Measurements from ENCODE around the gene CCR5. TPM values are rescaled to one million over a fixed set of nuclear protein-coding genes. Genes with fewer than 3 reads are reported as not detected.

Gene CCR5
- total and polyA plus RNA-seq, 2 of the 8 experiments (the other 6 are each of a cell fraction or from before 2014, with no cell fraction given), result not detected

DNA sequence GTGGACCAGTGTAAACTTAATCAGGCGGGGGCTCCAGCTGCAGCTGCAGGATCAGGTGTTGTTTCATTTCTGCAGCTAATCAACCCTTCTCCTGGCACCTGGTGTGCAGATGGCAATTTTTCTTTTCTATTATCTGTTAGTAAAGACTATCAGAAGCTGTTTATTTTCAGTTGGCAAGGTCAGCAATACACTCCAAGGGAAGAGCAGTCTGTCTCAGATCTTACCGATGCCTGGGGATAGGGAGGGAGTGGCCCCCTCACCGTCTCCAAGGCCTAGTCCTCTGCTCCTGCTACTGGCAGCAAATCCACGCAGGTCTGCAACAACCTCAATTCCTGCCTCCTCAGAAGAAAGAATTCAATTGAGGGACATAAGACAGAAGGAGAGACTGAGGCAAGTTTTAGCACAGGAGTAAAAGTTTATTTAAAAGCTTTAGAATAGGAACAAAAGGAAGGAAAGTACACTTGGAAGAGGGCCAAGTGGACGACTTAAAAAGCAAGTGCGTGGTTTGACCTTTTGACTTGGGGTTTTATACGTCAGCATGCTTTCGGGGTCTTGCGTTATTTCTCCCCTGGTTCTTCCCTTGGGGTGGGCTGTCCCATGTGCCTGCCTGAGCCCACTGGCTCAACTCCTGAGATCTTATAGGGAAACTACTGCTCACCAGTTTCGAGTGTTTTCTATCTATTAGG is 45.5 kb downstream of the CCR5 start (continued):
- TF ChIP-seq, protein P1, sequence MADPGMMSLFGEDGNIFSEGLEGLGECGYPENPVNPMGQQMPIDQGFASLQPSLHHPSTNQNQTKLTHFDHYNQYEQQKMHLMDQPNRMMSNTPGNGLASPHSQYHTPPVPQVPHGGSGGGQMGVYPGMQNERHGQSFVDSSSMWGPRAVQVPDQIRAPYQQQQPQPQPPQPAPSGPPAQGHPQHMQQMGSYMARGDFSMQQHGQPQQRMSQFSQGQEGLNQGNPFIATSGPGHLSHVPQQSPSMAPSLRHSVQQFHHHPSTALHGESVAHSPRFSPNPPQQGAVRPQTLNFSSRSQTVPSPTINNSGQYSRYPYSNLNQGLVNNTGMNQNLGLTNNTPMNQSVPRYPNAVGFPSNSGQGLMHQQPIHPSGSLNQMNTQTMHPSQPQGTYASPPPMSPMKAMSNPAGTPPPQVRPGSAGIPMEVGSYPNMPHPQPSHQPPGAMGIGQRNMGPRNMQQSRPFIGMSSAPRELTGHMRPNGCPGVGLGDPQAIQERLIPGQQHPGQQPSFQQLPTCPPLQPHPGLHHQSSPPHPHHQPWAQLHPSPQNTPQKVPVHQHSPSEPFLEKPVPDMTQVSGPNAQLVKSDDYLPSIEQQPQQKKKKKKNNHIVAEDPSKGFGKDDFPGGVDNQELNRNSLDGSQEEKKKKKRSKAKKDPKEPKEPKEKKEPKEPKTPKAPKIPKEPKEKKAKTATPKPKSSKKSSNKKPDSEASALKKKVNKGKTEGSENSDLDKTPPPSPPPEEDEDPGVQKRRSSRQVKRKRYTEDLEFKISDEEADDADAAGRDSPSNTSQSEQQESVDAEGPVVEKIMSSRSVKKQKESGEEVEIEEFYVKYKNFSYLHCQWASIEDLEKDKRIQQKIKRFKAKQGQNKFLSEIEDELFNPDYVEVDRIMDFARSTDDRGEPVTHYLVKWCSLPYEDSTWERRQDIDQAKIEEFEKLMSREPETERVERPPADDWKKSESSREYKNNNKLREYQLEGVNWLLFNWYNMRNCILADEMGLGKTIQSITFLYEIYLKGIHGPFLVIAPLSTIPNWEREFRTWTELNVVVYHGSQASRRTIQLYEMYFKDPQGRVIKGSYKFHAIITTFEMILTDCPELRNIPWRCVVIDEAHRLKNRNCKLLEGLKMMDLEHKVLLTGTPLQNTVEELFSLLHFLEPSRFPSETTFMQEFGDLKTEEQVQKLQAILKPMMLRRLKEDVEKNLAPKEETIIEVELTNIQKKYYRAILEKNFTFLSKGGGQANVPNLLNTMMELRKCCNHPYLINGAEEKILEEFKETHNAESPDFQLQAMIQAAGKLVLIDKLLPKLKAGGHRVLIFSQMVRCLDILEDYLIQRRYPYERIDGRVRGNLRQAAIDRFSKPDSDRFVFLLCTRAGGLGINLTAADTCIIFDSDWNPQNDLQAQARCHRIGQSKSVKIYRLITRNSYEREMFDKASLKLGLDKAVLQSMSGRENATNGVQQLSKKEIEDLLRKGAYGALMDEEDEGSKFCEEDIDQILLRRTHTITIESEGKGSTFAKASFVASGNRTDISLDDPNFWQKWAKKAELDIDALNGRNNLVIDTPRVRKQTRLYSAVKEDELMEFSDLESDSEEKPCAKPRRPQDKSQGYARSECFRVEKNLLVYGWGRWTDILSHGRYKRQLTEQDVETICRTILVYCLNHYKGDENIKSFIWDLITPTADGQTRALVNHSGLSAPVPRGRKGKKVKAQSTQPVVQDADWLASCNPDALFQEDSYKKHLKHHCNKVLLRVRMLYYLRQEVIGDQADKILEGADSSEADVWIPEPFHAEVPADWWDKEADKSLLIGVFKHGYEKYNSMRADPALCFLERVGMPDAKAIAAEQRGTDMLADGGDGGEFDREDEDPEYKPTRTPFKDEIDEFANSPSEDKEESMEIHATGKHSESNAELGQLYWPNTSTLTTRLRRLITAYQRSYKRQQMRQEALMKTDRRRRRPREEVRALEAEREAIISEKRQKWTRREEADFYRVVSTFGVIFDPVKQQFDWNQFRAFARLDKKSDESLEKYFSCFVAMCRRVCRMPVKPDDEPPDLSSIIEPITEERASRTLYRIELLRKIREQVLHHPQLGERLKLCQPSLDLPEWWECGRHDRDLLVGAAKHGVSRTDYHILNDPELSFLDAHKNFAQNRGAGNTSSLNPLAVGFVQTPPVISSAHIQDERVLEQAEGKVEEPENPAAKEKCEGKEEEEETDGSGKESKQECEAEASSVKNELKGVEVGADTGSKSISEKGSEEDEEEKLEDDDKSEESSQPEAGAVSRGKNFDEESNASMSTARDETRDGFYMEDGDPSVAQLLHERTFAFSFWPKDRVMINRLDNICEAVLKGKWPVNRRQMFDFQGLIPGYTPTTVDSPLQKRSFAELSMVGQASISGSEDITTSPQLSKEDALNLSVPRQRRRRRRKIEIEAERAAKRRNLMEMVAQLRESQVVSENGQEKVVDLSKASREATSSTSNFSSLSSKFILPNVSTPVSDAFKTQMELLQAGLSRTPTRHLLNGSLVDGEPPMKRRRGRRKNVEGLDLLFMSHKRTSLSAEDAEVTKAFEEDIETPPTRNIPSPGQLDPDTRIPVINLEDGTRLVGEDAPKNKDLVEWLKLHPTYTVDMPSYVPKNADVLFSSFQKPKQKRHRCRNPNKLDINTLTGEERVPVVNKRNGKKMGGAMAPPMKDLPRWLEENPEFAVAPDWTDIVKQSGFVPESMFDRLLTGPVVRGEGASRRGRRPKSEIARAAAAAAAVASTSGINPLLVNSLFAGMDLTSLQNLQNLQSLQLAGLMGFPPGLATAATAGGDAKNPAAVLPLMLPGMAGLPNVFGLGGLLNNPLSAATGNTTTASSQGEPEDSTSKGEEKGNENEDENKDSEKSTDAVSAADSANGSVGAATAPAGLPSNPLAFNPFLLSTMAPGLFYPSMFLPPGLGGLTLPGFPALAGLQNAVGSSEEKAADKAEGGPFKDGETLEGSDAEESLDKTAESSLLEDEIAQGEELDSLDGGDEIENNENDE (IDR thresholded peaks at IDR 0.05; ENCODE audit: insufficient replicate concordance, low read length), result no peak
- TF ChIP-seq HDAC6 (IDR thresholded peaks at IDR 0.05; ENCODE audit: low read depth, low read length) (no peak), SAP30 (IDR thresholded peaks at IDR 0.05; ENCODE audit: insufficient read depth, insufficient replicate concordance, low read length) (no peak), GTF2F1 (IDR thresholded peaks at IDR 0.05; ENCODE audit: borderline replicate concordance, low read depth, low read length) (no peak), HDAC2 (IDR thresholded peaks at IDR 0.05; ENCODE audit: borderline replicate concordance in 1 of 2, low read depth in 2 of 2, low read length in 2 of 2) (no peak), SP1 (IDR thresholded peaks at IDR 0.05; ENCODE audit: low read depth, low read length) (no peak), JUND (IDR thresholded peaks at IDR 0.05; ENCODE audit: low read length) (no peak), RNF2 (IDR thresholded peaks at IDR 0.05; ENCODE audit: borderline replicate concordance, low read depth, low read length, missing control alignments, poor library complexity, severe bottlenecking) (no peak)
